D721Med (cell line): ENCODE results near the gene CCDC27.

Experiments used
- DNase-seq: peaks from one replicate; pipeline ENCODE4 v3.0.0; 2011; ENCODE audit warnings: low spot score; ENCODE audit not compliant: insufficient read length
- FAIRE-seq: peaks from 2 replicates; lab custom pipeline; 2011; peaks lifted over from hg19 to GRCh38; lab: Jason Lieb, UNC
- CTCF ChIP-seq: IDR thresholded peaks from 2 replicates; pipeline ENCODE4 v1.5.1; 2012; ENCODE audit warnings: mild to moderate bottlenecking, control low read depth; ENCODE audit not compliant: insufficient read depth; ENCODE audit errors: missing control alignments

The CCDC27 gene

GRCh38 chr1:3732434-3733093, 19.7 kb upstream of the CCDC27 start:
- FAIRE-seq (no peak), DNase-seq (no peak)
- TF ChIP-seq CTCF = no peak

- DNase-seq = no peak
- TF ChIP-seq CTCF = no peak
- no peak for FAIRE-seq
Observed at GRCh38 chr1:3733094-3733882, 19.0 kb upstream of the CCDC27 start.

GRCh38 chr1:3733883-3734589, 18.2 kb upstream of the CCDC27 start:
- FAIRE-seq = no peak
- no peak for TF ChIP-seq CTCF
- no peak for DNase-seq

GRCh38 chr1:3734602-3735001, 17.6 kb upstream of the CCDC27 start:
- DNase-seq = no peak
- TF ChIP-seq CTCF = no peak
- no peak for FAIRE-seq

- FAIRE-seq (no peak), DNase-seq (no peak)
- no peak for TF ChIP-seq CTCF
Observed at GRCh38 chr1:3735027-3735681, 17.1 kb upstream of the CCDC27 start.

GRCh38 chr1:3735688-3736087, 16.6 kb upstream of the CCDC27 start:
- FAIRE-seq (no peak), DNase-seq (no peak)
- TF ChIP-seq CTCF = no peak
